NT2/D1 (cell line): ENCODE results near the gene SLC6A5.

Experiments used
- SUZ12 ChIP-seq: IDR thresholded peaks from 2 replicates; pipeline ENCODE4 v1.6.1; 2011; ENCODE audit not compliant: insufficient read length, insufficient read depth; ENCODE audit errors: extremely low read depth
- YY1 ChIP-seq: IDR thresholded peaks from 2 replicates; pipeline ENCODE4 v1.6.1; 2011; ENCODE audit not compliant: insufficient read length, insufficient read depth

GRCh38 chr11:20661850-20662249 lies 62.4 kb downstream of the SLC6A5 start:
- TF ChIP-seq YY1 (no peak), SUZ12 (no peak)
